Measurements from ENCODE around the gene MCC.

GRCh38 chr5:113293068-113293974, 194.9 kb downstream of the MCC start:
- no peak for TF ChIP-seq CTCF (IDR thresholded peaks at IDR 0.05)
- no peak for TF ChIP-seq POLR2A (IDR thresholded peaks at IDR 0.05)
